Erythroblast (primary cell): Measurements from ENCODE around the gene AQP6.
A peak's percentile ranks its signal among the peaks of the same experiment; 100 is the strongest.

Experiments used
- DNase-seq, 2 experiments: peaks; one replicate each; lab custom pipeline; 2025; lab: John Stamatoyannopoulos, UW
- GATA1 ChIP-seq: IDR thresholded peaks from 2 replicates; pipeline ENCODE4 v1.6.1; 2011; ENCODE audit warnings: low read depth, mild to moderate bottlenecking, control low read depth, low read length, moderate library complexity
- POLR2A ChIP-seq: IDR thresholded peaks from 2 replicates; pipeline ENCODE4 v1.6.1; 2011; ENCODE audit warnings: mild to moderate bottlenecking, low read length

AQP6 gene, protein sequence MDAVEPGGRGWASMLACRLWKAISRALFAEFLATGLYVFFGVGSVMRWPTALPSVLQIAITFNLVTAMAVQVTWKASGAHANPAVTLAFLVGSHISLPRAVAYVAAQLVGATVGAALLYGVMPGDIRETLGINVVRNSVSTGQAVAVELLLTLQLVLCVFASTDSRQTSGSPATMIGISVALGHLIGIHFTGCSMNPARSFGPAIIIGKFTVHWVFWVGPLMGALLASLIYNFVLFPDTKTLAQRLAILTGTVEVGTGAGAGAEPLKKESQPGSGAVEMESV

DNA sequence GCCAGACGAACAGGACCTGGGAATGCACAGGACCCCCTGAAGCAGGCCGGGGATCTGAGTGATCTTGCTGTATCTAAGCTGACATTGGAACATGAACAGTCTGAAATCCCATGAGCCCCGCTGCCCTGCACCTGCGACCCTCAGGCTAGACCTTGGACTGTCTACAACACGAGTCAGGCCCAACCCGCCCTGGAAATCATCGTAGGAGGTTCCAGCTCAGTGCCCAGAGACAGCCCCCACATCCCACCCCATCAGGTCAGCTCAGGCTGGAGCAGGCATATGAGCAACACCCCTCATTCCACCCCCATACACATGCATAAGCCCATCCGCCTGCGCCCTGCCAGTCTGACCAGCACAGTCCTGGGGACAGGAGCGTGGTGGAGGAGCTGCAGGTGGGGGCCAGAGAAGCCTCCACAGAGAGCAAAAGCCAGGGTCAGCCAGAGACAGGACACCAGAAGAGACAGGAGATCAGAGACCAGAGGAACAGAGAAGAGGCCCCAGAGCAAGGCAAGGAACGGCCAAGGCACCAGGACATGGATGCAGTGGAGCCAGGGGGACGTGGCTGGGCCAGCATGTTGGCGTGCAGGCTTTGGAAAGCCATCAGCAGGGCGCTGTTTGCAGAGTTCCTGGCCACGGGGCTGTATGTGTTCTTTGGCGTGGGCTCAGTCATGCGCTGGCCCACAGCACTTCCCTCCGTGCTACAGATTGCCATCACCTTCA, at the start of gene AQP6:
Gene AQP6 (plus strand): TSS at position 307 of the 720 bp plus-strand sequence. CDS start 227 bp downstream, at position 534.
- no peak for TF ChIP-seq POLR2A
- TF ChIP-seq GATA1, result no peak
- no peak for DNase-seq

- no peak for DNase-seq
- TF ChIP-seq GATA1, result no peak
These were observed 49.6 kb upstream of the AQP6 start for GRCh38 chr12:49923035-49923644.

- no peak for DNase-seq
- TF ChIP-seq POLR2A, result no peak
- no peak for TF ChIP-seq GATA1
These were observed 48.7 kb upstream of the AQP6 start for GRCh38 chr12:49923880-49924556.

- DNase-seq, result no peak
- TF ChIP-seq GATA1, result no peak
- no peak for TF ChIP-seq POLR2A
These were observed 48.0 kb upstream of the AQP6 start for GRCh38 chr12:49924628-49925246.

GRCh38 chr12:49925433-49926204, 47.1 kb upstream of the AQP6 start:
- no peak for TF ChIP-seq GATA1
- TF ChIP-seq POLR2A, result no peak
- DNase-seq, result no peak

DNA sequence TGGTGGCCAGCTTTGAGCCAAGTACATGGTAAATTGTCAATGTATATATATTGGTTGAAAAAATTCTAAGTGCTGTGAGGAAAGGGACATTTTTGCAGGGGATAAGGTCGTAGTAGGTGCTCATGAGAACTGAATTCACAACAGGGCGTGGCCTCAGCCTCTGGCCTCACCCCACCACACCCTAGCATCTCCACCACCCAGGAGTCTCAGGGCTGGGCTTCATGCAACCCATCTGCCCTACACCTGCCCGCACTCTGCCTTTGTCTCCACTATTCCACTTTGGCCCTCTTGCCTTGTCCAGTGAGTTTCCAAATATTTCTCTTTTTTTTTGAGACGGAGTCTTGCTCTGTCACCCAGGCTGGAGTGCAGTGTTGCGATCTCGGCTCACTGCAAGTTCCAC, 44.3 kb upstream of the AQP6 start:
- no peak for DNase-seq
- no peak for TF ChIP-seq POLR2A
- TF ChIP-seq GATA1, result no peak

DNA sequence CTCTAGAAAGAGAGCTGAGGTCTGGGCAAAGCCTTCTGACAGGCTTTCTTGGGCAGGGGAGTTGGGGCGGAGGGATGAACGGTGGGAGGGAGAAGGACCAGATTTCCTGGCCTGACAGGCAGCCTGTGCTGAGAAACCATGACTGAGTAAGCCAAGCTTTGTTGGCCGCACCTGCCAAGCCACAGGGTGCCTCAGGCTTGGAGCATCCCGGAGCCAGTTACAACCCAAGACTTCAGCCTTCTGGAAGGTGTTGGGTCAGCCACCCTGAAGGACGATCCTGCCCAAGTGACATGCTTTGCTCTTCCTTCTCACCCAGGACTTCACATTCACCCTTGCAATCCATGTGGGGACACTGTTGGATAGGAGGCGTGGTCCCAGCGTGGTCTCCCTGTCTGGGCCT, 43.2 kb upstream of the AQP6 start:
- DNase-seq, result no peak
- TF ChIP-seq POLR2A, result no peak
- no peak for TF ChIP-seq GATA1

GRCh38 chr12:49930515-49931288, 42.0 kb upstream of the AQP6 start:
- DNase-seq, result peak in 1 of 2 experiments; percentile 52
- no peak for TF ChIP-seq GATA1
- no peak for TF ChIP-seq POLR2A

DNA sequence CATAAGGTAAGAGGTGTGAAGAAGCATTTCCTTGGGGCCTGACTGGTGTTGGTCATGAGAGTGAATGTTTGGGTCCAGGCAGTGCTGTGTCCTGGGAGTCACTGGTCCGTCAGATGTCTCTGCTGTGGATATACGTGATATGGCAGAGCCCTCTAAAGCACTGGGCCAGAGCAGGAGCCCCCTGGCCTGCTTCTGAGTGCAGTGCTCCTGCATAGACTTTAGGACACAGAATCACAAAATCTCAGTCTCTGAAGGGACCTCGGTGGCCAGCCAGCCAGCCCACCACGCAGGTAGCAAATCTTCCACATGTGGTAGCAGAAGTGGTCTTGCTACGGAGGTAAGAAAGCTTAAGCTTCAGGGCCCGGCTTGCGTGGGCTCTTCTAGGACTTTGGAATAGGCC, 40.7 kb upstream of the AQP6 start:
- TF ChIP-seq GATA1, result no peak
- no peak for TF ChIP-seq POLR2A
- DNase-seq, result no peak

GRCh38 chr12:49932533-49933130, 40.1 kb upstream of the AQP6 start:
- DNase-seq, result no peak
- no peak for TF ChIP-seq GATA1
- no peak for TF ChIP-seq POLR2A

DNA sequence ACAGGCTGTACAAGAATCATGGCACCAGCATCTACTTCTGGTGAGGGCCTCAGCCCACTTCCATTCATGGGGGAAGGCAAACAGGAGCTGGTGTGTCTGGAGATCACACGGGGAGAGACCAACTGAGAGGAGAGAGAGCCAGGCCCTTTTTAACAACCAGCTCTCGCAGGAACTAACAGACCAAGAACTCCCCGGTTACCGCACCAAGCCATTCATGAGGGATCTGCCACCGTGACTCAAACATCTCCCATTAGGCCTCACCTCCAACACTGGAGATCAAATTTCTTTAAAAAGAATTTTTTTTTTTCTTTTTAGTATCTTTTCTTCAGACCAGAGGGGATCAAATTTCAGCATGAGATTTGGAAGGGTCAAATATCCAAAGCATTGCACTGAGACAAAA, 39.0 kb upstream of the AQP6 start:
- no peak for TF ChIP-seq POLR2A
- no peak for TF ChIP-seq GATA1
- no peak for DNase-seq

- DNase-seq, result no peak
- TF ChIP-seq POLR2A (no peak), GATA1 (no peak)
These were observed 38.2 kb upstream of the AQP6 start for GRCh38 chr12:49934505-49934904.
